ENCODE results near the gene DIPK1B.

DIPK1B gene

DNA sequence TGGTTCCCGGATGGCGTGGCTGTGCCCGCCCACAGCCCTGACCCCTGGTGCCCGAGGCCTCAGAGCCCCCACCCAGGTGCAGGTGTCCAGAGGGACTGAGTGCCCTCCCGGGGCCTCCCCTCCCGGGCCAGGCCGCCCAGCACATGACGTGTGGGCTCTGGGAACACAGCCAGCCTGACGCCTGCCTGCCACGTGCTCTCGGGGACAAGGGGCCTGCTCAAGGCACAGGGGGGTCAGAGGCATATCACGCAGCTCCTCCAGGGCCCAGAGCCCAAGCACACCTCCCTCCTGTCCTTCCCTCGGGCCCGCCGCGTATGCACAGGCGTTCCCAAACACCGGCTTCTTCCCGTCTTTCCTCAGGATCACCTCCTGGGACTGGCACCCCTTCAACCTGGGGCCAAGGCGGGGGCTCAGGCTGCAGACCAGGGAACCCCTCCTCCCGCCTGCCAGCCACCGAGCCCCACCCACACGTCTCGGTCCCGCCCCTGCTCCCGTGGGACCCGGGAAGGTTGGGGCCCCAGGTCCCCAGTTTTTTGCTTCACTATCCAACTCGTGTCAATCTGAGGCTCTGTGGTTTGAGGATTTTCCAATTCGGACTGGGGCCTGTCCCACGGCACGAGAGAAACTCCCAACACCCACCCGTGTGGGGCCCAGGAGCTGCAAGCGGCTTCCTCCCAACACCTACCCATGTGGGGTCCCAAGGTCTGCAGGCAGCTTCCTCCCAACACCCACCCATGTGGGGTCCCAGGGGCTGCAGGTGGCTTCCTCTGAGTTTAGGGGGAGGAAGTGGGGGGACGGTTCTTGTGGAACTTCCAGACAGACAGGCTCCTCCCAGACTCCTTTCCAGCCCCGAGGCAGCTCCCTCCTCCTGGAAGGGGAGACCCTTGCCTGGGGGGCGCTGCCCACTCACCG lies 28.9 kb downstream of the DIPK1B start:
- DNase-seq: peak; percentile 52

DNA sequence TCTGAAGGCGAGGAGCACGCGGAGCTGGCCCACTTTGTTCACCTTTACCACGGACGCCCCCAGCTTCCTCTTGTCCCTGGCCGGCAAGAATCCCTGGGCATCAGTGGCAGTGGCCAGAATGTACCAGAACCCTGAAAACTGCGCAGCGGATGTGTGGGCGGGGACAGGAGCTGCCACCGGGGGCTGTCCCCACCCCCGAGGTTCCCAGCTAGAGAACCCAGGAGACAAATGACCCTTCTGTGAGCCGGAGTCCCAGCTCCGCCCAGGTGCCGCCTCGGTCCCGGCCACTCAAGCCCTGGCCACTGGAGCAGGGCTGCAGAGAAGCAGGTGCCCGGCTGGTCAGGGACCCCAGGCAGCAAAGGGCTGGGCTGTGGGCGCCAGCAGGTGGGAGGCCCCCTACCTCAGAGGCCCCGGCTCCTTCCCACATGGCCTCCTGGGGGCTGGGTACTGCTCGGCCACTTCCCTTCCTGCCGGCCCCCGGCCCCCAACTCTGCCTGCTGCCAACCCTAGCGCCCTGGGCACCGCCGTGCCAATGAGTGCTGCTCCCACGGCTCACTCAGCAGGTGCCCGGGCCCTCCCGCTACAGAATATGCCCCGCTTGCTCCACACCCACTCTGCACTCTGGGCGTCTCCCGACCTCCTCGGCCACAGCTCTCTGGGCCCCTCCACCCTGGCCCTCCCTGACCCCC lies 29.7 kb downstream of the DIPK1B start:
- DNase-seq: no peak

DNA sequence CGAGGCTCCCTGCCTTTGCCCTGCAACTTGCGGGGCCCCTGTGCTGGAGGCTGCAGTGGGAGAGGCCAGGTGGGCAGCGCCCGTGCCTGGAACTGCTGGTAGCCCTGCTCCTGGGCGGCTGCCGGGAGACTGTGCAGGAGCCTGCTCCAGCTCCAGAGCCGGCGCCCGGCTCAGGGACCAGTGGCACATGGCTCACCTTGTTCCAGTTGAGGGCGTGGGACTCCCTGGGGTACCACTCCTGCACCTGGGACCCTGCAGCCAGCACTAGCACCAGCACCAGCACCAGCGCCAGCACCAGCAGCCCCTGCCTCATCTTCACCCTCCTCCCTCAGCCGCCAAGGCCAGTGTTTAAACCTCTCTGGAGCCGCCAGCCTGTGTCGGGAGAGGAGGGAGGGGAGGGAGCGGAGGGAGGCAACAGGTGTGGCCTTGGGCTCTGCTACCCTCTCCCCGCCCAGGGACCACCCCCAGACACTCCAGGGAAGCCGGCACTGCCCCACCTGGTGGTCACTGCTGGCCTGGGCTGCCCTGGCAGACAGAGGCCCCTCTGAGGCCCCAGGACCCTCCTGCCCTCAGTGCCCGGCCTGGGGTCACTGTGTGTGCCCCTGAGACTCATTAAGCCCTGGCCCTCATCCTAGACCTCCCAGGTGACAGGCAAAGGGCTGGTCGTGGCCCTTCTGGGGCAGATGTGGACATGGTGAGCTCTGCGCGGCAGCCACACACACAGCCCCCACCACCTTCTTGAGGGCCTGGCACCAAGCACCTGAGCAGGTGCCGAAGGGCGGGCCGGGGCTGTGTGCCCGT lies 30.4 kb downstream of the DIPK1B start, which contains the start of gene LCN10:
LCN10 (minus strand) TSS at position 350 of the 801 bp plus-strand sequence; CDS start at position 313, 37 bp downstream.
- no peak for DNase-seq

DNA sequence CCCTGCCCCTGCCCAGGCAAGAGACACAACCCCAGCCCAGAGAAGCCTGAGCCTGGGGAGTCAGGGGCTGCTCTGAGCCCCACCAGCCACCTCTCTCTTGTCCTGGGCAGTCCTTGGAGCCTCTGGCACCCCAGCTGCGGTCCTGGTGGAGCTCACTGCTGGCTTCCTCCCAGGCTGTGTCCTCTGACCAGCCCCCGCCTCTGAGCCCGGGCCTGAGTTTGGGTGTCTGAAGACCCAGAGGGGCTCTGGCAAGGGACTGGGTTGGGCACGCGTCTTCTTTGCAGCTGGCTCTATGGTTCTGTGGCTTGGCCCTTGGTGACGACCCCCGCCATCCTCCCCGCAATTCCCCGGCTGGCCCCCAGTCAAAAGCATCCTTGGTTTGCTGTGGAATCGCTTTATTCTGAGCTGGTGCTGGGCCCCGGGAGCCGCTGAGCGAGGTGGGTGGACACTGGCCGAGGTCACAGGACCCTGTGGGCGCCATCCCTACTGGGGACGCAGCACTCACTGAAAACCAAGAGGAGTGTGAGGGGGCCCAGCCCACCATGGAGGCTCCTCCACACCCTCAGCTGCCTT lies 31.4 kb downstream of the DIPK1B start:
- no peak for DNase-seq

DNA sequence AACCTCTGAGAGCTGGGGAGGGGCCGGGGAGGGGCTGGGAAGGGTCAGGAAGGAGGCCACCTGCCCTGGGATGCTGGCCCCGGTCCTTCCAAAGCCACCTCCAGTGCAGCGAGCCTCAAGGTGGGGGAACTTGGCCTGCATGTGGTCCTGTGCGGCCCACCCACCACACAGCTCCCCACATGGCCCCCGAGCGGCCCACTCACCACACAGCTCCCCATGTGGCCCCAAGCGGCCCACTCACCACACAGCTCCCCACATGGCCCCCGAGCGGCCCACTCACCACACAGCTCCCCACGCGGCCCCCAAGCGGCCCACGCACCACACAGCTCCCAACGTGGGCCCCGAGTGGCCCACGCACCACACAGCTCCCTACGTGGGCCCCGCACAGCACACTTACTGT lies 32.4 kb downstream of the DIPK1B start:
- DNase-seq: no peak

DNA sequence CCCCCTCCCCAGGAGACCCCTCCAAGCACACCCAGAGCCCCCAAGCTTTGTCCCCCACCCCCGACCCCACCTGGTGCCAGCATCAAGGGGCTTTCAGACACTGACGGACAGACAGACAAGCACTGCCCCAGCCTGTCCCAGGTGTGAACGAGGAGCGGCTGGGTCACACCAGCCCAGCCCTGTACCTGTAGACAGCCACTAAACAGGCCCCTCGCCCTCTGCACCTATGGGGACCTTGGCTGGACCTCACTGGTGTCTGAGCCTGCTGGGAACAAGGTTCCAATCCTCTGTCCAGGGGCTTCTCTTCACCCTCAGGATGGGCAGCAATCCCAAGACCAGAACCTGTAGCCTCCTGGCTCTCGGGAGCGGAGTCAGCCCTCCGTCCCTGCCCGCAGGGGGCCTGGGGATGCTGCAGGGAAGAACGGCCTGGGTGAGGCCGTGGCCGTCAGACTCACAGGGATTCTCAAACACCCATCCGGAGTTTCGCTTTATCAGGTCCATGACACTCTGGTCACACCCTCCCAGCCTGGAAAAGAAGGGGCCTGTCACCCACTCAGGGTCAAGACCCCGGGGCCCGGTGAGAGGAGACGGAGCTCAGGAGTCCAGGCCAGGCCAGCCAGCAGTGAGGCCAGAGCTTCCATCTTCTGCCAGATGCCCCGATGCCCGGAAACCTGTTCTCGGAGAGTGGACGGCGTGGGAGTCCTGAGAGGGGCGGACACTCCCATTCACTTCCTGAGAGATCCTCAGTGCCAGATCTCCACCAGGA lies 33.2 kb downstream of the DIPK1B start:
- no peak for DNase-seq

DNA sequence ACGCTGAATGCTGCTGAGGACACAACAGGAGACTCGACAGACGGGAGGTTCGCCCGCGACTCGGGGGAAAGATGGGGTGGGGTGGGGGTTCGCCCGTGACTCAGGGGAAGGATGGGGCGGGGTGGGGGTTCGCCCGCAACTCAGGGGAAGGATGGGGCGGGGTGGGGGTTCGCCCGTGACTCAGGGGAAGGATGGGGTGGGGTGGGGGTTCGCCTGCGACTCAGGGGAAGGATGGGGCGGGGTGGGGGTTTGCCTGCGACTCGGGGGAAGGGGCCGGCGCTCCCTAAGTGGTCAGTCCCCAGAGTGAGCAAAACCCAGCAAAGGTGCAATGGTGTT lies 33.8 kb downstream of the DIPK1B start:
- no peak for DNase-seq

DNA sequence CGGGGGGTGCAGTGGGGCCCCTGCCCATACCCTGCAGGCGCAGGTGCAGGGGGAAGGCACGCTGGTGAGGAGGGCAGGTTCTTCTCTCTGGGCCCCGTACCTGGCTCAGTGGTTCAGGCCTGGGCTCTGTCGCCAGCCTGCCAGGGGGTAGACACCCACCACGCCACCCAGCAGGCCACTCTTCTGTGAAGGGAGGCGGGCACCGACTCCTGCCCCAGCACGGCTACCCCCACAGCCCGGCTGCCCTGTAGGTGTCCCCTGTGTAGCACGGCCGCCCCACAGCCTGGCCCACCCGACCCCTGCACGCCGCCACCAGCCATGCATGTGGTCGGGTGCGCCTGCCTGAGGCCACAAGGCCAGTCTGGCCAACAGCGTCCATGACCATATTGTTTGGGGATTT lies 34.2 kb downstream of the DIPK1B start:
- no peak for DNase-seq

DNA sequence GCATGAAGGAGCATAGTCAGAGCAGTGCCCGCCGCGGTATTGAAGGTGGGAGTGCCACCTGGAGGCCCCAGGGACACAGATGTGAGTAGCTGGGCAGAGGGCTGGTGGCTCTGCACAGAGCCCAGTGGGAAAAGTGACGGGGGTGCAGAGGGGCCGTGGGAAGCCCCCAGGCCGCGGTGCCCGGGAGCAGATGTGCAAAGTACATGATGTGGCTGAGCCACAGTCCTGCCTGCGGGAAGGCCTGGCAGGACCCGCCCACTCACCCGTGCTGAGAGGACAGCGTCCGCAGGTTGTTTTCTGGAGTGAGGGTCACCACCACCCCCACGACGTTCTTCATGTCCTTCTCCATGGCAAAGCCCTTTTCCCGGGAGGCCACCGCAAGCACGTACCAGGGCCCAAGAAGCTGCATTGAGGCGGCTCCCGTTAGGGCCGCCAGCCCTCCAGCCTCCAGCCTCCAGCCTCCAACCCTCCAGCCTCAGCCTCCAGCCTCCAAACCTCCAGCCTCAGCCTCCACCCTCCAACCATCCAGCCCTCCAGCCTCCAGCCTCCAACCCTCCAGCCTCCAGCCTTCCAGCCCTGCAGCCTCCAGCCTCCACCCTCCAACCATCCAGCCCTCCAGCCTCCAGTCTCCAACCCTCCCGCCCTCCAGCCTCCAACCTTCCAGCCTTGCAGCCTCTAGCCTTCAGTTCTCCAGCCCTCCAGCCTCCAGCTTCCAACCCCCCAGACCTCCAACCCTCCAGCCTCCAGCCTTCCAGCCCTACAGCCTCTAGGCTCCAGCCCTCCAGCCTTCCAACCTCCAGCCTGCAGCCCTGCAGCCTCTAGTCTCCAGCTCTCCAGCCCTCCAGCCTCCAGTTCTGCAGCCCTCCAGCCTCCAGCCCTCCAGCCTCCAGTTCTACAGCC lies 35.0 kb downstream of the DIPK1B start:
- DNase-seq: no peak

DNA sequence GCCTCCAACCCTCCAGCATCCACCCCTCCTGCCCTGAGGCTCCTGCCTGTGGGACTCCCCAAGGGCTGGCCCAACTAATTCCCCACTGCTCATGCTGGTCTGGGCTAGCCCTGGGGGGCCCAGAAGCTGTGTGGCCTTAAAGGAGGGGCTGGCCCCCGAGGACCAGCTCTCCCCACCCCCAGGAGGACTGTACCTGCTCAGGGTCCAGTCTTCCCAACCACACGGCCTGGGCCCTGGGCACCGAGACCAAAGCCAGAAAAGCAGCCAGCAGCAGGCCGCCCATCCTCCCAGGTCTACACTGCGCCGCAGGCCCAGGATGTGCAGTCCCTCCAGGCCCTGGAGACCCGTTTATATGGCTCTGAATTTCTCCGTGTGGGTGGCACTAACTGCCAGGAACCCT lies 35.8 kb downstream of the DIPK1B start, which contains the start of gene LCN6:
LCN6 (minus strand) TSS at position 325 of the 400 bp plus-strand sequence; CDS start at position 283, 42 bp downstream.
- no peak for DNase-seq

DNA sequence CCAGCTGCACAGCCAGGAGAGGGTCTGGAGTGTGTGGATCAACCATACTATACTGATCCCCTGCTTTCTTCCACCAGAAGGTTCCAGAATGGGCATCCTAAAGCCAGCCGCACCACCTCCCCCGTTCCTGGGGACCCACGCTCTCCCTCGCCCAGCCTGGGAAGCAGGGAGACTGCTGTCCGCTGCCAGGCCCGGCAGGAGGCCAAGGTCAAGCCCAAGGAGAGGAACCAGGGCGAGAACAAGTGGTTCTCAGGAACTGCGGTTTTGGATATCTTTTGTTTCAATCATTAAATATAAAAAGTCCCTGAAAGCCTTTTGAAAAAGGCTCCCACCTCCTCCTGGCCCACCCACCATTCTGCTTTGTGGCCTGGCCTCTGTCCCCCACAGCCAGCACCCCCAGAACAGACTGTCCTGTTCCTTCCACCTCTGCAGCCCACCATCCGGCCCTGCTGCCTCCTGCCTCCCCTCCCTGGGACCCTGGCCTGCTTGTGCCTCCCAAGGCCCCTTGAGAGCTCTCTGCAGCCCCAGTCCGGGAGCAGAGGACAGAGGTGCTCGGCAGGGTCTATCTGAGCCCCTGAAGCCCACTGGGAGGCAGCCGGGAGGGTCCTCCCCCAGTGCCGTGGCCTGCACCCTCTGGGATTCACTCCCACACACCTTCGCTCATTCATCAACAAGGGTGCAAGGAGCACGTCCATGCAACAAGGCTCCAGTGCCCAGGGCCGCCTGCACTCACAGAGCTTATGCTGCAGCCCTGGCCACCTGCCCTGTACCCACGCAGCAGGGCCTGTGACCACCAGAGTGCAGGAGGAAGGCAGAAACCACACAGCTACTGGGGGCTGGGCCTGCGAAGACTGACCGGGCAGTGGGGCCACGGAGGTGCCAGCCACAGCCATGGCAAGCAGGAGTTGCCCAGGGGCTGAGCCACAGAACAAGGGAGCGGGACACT lies 36.6 kb downstream of the DIPK1B start:
- peak; percentile 67 for DNase-seq

DNA sequence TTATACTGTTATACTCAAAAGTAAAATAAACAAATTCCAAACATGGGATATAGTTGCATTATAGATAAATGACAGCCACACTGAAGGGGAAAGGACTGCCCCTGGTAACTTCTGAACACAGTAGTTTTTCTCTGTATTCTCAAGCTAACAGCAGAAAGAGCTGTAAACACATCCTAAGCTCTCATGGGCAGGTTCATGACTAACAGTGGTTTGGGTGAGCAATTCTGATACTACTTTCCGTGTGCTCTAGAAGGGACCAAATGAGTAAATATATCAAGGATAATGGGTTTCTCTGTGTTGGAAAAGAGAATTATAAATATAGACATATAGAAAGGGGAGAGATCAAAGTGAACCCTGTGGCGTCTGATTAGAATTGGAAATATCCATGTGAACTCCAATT lies 38.2 kb downstream of the DIPK1B start:
- DNase-seq: no peak

DNA sequence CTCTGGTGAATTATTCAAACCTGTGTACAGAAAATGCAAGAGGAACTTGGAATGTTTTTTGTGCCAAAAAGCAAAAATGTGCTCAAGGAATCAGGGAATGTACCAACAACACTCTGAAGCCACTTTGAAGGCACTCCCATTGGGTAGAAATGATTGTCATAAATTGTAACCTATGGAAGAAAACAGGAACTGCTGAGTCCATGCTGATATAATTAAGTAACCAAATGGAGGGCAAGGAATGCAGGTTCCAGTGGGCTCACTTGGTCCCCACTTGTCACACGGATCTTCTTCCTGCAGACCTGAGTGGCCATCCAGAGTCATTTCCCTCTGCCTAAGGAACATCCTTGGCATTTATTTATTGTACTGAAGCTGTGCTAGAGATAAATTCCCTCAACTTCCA lies 38.9 kb downstream of the DIPK1B start:
- DNase-seq: no peak

DNA sequence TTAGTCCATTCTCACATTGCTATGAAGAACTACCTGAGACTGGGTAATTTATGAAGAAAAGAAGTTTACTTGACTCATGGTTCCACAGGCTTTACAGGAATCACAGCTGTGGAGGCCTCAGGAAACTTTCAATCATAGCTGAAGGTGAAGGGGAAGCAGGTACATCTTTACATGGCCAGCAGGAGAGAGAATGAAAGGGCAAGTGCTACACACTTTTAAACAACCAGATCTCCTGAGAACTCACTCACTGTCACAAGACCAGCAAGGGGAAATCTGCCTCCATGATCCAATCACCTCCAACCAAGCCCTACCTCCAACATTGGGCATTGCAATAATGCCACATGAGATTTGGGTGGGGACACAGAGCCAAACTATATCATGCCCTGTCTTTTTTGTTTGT lies 39.4 kb downstream of the DIPK1B start:
- no peak for DNase-seq

DNA sequence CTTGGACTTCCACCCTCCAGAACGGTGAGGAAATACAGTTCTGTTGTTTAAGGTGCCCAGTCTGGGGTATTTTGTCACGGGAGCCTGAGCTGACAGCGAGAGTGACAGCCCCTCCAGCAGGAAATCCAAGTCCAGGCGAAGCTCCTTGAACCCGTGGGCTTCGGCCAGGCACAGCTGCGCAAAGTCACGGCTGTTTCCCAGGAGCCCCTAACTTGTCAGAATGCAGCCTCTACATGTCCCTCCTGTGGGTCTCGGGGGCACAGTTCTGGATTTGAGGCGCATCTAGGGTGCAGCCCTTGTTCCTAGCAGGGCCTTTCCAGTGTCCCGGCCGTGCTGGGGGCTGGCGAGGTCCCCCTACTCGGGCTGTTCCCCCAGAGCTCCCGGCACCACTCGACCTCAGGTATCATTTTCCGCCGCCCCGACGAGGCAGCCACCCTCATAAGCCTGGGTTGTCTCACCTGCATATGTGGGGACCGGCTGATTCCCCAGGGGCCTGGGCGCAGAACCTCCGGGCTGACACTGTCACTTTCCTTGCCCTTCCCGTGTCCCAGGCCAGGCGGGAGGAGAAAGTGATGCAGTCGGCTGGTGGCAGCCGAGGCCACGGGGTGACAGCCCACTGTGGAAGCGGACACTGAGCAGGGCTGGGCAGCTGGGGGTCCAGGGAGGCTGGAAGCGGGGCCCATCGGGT lies 41.1 kb downstream of the DIPK1B start:
- no peak for DNase-seq

DNA sequence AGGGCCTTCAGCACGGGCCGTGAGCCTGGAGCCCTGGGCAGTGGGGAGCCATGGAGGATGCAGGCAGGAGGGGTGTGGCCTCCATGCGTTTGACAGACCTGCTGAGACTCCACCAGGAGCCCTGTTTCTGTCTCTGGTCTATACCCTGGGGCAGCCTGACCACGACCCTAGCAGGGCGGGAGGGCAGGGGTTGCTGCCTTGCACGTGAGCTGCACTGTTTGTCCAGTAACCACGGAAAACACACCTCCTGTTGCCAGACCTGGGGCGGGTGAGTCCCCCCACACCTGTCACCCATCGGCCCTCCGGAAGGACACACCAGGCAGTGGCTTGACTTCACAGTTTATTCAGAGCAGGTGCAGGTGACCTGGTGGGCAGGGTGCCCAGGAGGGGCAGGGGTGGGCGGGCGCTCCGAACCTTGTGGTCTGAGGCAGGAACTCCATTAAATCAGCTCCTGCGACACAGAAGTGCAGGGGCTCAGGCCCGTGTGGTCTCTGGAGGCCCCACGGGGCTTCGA lies 41.7 kb downstream of the DIPK1B start:
- DNase-seq: no peak

DNA sequence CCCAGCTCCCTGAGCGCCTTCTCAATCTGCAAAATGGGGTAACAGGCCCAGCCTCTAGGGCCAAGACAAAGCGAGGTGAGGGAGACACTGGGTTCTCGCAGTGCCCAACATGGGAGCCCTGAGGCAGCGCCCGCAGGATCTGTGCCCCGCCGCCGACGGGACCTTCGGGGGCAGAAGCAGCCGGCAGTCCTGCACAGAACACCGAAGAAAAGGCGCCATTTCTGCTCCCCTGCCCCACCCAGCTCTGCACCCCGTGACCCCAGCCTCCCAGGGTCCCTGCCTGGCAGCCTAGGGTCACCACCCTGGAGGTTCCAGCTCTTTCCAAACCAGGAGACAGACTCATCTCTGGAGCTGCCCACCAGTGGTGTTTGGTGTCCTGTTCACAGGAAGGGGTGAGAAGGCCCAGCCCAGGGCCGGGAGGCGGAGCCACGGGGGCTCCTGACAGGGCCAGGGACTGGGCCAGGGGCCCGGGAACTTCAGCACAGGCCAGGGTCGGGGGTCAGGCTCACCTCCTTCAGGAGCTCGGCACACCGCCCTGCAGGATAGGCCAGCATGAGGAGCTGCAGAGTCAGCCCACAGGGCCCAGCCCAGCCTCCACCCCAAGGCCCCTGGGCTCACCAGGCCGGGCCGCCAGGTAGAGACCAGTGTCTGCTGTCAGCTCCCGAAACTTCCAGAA lies 42.4 kb downstream of the DIPK1B start:
- no peak for DNase-seq

Measured in hematopoietic multipotent progenitor cell treated with erythropoietin and hydrocortisone succinate and interleukin-3 and kit ligand, for 4 days (in vitro differentiated cells).